GM21723 (cell line): ENCODE data around the gene TNFRSF4.
"Not testable (repeated sequence)": the region's sequence is repeated elsewhere in the genome, so short reads cannot be mapped to it uniquely, and the experiment has no call there.

Experiments used
- ATAC-seq: cut with Tn5 transposase; IDR thresholded peaks from one replicate; pipeline ENCODE4 v1.9.1; 2021; ENCODE audit warnings: mild to moderate bottlenecking, moderate library complexity; ENCODE audit not compliant: unreplicated experiment

The TNFRSF4 gene

GRCh38 chr1:1204425-1204920, 9.5 kb downstream of the TNFRSF4 start:
- no peak for ATAC-seq

GRCh38 chr1:1203561-1204424, 10.2 kb downstream of the TNFRSF4 start:
- no peak for ATAC-seq

GRCh38 chr1:1202831-1203560, 11.0 kb downstream of the TNFRSF4 start:
- no peak for ATAC-seq

GRCh38 chr1:1200876-1201810, 12.8 kb downstream of the TNFRSF4 start:
- no peak for ATAC-seq

GRCh38 chr1:1199961-1200875, 13.7 kb downstream of the TNFRSF4 start:
- no peak for ATAC-seq

- no peak for ATAC-seq
Observed at GRCh38 chr1:1199141-1199960, 14.6 kb downstream of the TNFRSF4 start.

GRCh38 chr1:1198423-1199140, 15.4 kb downstream of the TNFRSF4 start:
- ATAC-seq = no peak

- no peak for ATAC-seq
Observed at GRCh38 chr1:1197551-1198422, 16.2 kb downstream of the TNFRSF4 start.

GRCh38 chr1:1197188-1197500, 16.8 kb downstream of the TNFRSF4 start:
- no peak for ATAC-seq

GRCh38 chr1:1196431-1197187, 17.3 kb downstream of the TNFRSF4 start:
- no peak for ATAC-seq

GRCh38 chr1:1195726-1196125, 18.2 kb downstream of the TNFRSF4 start:
- ATAC-seq = not testable (repeated sequence)

GRCh38 chr1:1194723-1195122, 19.2 kb downstream of the TNFRSF4 start:
- ATAC-seq = no peak

- no peak for ATAC-seq
Observed at GRCh38 chr1:1191734-1192133, 22.2 kb downstream of the TNFRSF4 start.

- no peak for ATAC-seq
Observed at GRCh38 chr1:1189111-1189510, 24.8 kb downstream of the TNFRSF4 start.

GRCh38 chr1:1187938-1188337, 26.0 kb downstream of the TNFRSF4 start:
- no peak for ATAC-seq

- ATAC-seq = no peak
Observed at GRCh38 chr1:1185101-1185765, 28.7 kb downstream of the TNFRSF4 start.
